Retinal pigment epithelial cell (primary cell): ENCODE results near the gene ZNF343.

Experiments
- DNase-seq: peaks from one replicate; pipeline ENCODE4 v3.0.0-alpha.2; 2010; ENCODE audit warnings: low read depth
- H3K4me3 ChIP-seq: 2 replicates; pipeline ENCODE4 v1.5.1; 2011; ENCODE audit warnings: mild to moderate bottlenecking, low read length, control low read depth, moderate library complexity
- CTCF ChIP-seq: conservative IDR thresholded peaks from 2 replicates; pipeline ENCODE4 v1.5.1; 2011; ENCODE audit warnings: low read depth, low read length, control low read depth, inconsistent platforms

Gene ZNF343

GRCh38 chr20:2459981-2460751 is 48.5 kb downstream of the ZNF343 start:
- no peak overlapping the region for H3K4me3 ChIP-seq
- TF ChIP-seq CTCF, result no peak
- DNase-seq, result no peak

DNA sequence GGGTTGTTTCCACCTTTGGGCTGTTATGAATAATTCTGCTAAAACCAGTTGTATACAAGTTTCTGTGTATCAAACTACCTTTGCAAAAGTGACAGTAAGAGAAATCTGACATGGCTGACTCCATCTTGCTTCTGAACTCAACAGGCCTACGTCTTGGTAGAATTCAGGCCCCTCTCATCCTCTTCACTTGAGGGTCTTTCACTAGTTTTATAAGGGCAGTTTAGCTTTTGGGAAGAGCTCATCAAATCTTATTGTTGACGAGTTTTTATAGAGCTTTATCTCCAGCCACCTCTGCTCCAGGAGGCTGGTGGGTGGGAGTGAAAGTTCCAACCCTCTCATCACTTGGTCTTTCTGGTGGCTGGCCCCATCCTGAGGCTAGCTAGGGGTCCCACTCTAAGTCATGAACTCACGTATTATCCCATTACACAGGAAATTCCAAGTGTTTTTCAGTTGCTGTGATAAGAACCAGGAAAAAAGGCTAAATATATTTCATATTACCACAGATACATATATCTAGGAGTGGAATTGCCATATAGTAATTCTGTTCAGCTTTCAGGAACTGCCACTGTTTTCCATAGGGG is 49.7 kb downstream of the ZNF343 start:
- DNase-seq, result no peak
- H3K4me3 ChIP-seq, result no peak overlapping the region
- TF ChIP-seq CTCF, result no peak

DNA sequence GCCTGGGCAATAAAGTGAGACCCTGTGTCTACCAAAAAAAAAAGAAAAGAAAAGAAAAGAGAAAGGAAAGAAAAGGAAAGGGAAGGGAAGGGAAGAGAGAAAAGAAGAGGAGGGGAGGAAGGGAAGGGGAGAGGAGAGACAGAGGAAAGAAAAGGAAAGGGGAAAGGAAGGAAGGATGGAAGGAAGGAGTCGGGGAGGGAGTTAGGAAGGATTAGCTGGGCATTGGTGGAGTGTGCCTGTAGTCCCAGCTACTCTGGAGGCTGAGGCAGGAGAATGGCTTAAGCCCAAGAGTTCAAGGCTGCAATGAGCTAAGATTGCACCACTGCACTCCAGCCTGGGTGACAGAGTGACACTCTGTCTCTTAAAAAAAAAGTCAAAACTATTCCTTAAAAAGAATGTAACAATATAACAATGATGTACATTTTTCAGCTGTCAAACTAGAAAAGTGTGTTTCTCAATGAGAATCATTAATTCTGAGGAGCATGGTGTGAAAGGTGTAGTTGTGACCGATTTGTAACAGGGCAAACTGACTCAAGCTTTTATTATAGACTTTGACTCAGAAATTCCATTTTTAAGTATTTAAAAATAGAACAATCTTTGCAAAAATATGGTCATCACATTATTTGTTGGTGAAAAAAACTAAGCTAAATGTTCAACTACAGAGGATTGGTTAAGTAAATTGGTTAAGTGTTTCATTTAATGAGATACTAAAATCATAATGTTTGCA is 52.8 kb downstream of the ZNF343 start:
- DNase-seq, result no peak
- H3K4me3 ChIP-seq, result no peak overlapping the region
- no peak for TF ChIP-seq CTCF

DNA sequence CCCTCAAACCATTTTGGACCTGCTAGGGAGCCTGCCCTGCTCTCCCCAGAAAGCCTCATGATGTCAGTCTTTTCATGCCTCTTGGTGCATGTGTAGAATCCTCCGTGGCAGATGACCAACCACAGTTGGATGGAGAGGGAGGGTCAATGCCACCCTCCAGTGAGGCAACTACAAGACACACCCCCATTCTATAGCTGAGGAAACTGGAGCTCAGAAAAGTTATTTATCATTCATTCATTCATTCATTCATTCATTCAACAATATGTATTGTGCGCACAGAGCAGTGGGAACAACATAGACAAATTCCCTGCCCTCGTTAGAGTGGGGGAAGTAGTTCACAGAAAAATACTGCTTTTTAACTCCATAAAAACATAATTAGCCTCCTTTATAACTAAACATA is 54.9 kb downstream of the ZNF343 start:
- no peak for TF ChIP-seq CTCF
- no peak overlapping the region for H3K4me3 ChIP-seq
- no peak for DNase-seq

GRCh38 chr20:2451939-2452732 is 56.6 kb downstream of the ZNF343 start:
- no peak overlapping the region for H3K4me3 ChIP-seq
- TF ChIP-seq CTCF, result peak; percentile 89
- DNase-seq, result peak; percentile 22

DNA sequence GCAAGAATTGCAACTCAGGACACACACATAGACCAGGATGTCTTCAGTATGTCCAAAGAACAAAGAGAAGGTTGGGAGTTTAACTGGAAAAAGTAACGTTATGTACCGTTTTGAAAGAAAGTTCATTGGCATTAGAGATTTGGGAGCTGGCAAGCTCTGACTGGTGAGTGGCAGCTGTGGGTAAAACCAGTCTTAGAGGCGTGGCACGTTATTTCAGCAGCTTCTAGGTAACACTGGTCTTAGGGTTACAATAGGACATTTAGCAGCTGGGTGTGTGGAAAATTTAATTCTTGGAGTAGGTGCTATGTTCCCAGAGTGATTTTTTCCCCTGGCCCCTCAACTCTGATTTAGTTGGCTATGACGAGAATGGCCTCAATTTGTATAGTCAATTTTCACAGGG is 57.3 kb downstream of the ZNF343 start:
- H3K4me3 ChIP-seq, result no peak overlapping the region
- no peak for TF ChIP-seq CTCF
- no peak for DNase-seq
